Activated T-cell treated with anti-CD3 and anti-CD28 coated beads, Interleukin-2, amount 50 U/mL, for 4 hours (primary cell): Measurements from ENCODE around the gene KCNN4. TPM values are rescaled to one million over a fixed set of nuclear protein-coding genes. Genes with fewer than 3 reads are reported as not detected.
A peak's percentile ranks its signal among the peaks of the same experiment; 100 is the strongest.

ENCODE experiments used
- ATAC-seq, 2 donors: fragments of 200-7000 bp; cut with Tn5 transposase; one replicate each; pipeline ENCODE4 v1.10.0; 2021
- DNase-seq: peaks from one replicate; pipeline ENCODE4 v3.0.0-alpha.2; 2020
- H3K27me3 Mint-ChIP-seq: one replicate; pipeline ENCODE4 v1.8.0; 2021; ENCODE audit warnings: low read depth, mixed read lengths
- H3K36me3 Mint-ChIP-seq: one replicate; pipeline ENCODE4 v1.8.0; 2022; ENCODE audit warnings: mixed read lengths; ENCODE audit not compliant: insufficient read depth
- H3K4me1 Mint-ChIP-seq: one replicate; pipeline ENCODE4 v1.8.0; 2021; ENCODE audit warnings: low read depth, mixed read lengths
- H3K4me3 Mint-ChIP-seq: one replicate; pipeline ENCODE4 v1.8.0; 2021; ENCODE audit warnings: mild to moderate bottlenecking, moderate library complexity, mixed read lengths
- H3K9me3 Mint-ChIP-seq: one replicate; pipeline ENCODE4 v1.8.0; 2021; ENCODE audit warnings: mixed read lengths
- total RNA-seq, 3 donors: library from RNA; stranded (reverse); gene quantifications; one replicate each; pipeline ENCODE4 v1.2.1, GENCODE V29; 2021

The KCNN4 gene
- total RNA-seq, 3 donors from 2014 or later: 90.6 to 123 (median 94.7) TPM

DNA sequence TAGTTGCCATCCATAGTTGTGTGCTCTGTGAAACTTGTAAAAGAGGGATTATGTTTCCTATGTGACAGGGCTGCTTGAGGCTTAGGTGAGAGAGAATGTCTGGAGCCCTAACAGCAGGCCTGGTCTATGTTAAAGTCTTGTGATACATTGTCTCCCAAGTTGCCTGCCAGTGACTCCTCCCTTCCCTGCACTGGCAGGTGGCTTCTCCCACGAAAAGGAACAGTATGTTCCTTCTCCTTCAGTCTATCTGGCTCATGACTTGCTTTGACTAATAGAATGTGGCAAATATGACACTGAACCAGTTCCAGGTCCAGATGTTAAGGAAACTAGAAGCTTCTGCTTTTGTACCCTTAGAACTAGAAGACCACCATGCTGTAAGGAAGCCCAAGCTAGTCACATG is 5.9 kb upstream of the KCNN4 start:
- no peak overlapping the region for H3K4me3 Mint-ChIP-seq

DNA sequence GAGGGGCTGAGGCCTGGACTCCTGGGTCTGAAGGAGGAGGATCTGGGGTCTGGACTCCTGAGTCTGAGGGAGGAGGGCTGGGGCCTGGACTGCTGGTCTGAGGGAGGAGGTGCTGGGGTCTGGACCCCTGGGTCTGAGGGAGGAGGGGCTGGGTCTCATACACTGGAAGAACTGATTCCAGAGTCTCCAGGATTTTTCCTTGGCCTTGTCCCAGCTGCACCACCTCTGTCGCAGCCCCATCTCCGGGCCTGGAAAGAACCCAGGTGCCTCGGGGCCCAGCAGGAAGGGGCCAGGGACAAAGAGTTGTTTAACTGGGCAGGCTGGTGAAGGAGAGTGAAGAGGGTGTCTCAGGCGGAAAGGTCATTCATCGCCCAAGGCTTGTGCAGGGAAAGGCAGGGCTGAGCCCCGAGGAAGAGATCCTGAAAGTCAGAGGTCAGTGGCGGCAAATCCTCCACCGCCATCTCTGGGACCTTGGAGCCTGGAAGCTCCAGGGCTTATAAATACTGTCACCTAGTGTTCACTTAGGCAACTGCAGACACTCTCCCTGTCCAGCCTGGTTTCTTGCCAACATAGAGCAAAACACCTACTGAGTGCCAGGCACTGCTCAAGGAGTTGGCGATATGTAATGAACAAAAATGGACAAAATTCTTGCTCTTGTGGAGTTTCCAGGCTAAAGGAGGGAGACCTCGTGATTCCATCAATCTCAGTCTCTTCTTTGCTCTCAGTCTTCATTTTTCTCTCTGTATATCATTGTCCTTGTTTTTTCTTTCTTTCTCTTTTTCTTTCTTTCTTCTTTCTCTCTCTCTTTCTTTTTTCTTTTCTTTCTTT is 4.4 kb upstream of the KCNN4 start:
- ATAC-seq (peak in 1 of 2 donors; percentile 17), DNase-seq (peak; percentile 27)
- Mint-ChIP-seq H3K27me3 (no peaks in the 10 kb centered on the region), H3K4me1 (peaks cover 43% of the 10 kb centered on the region), H3K36me3 (no peaks in the 10 kb centered on the region), H3K4me3 (peak overlapping the region; percentile 72), H3K9me3 (no peaks in the 10 kb centered on the region)

More for the DNA sequence above, 5.9 kb upstream of the KCNN4 start:
- H3K27me3 Mint-ChIP-seq: peaks cover 3% of the 10 kb centered on the region
- no peak for DNase-seq
- H3K36me3 Mint-ChIP-seq: no peaks in the 10 kb centered on the region
- no peak for ATAC-seq
- H3K9me3 Mint-ChIP-seq: no peaks in the 10 kb centered on the region
- peaks cover 35% of the 10 kb centered on the region for H3K4me1 Mint-ChIP-seq

DNA sequence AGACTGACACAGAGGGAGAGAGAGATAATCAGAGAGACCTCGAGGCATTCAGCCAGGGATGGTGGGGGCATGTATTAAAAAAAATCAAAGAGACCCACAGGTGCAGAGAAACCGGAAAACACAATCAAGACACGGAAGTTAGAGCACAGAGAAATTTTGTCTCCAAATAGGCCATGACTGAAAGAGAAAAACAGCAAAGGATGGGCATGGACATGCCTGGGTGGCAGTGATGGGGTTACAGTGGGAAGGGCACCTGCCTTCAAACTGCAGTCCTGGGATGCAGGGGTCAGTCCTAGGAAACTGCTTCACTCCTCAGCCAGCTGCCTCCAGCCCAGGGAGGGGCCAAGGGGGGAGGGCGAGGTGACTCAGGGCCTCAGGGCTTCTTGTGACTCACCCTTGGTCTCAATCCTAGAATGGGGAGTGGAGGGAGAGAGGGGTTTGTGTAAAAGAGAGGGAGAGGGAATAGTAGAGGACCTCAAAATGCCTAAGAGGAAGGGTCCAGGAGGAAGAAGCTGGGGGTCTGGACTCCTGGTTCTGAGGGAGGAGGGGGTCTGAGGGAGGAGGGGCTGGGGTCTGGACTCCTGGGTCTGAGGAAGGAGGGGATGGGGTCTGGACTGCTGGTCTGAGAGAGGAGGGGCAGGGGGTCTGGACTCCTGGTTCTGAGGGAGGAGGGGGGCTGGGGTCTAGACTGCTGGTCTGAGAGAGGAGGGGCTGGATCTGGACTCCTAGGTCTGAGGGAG is 3.6 kb upstream of the KCNN4 start:
- DNase-seq (peak; percentile 58), ATAC-seq (peak; percentile 33 to 39)
- Mint-ChIP-seq H3K36me3 (no peaks in the 10 kb centered on the region), H3K4me3 (peak overlapping the region; percentile 72), H3K27me3 (no peaks in the 10 kb centered on the region), H3K9me3 (no peaks in the 10 kb centered on the region), H3K4me1 (peaks cover 48% of the 10 kb centered on the region)

DNA sequence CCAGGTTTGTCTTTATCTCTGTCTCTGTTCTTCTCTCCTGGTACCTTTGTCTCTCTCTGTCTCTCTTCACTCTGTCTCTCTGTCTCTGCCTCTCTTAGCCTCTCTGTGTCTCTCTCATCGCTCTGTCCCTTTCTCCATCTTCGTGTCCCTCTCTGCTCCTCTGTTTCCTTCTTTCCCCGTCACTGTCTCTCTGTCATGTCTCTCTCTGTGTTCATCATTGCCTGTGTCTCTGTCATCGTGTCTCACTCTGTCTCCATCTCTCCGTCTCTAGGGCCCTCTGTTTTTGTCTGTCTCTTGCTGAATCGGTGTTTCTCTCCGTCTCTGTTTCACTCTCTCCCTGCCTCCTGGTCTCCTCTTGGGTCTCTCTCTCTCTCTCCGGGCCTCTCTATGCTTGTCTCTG is 2.9 kb upstream of the KCNN4 start:
- peaks cover 54% of the 10 kb centered on the region for H3K4me1 Mint-ChIP-seq
- no peaks in the 10 kb centered on the region for H3K27me3 Mint-ChIP-seq
- no peaks in the 10 kb centered on the region for H3K9me3 Mint-ChIP-seq
- ATAC-seq: no peak
- peak overlapping the region; percentile 72 for H3K4me3 Mint-ChIP-seq
- no peaks in the 10 kb centered on the region for H3K36me3 Mint-ChIP-seq
- DNase-seq: no peak

DNA sequence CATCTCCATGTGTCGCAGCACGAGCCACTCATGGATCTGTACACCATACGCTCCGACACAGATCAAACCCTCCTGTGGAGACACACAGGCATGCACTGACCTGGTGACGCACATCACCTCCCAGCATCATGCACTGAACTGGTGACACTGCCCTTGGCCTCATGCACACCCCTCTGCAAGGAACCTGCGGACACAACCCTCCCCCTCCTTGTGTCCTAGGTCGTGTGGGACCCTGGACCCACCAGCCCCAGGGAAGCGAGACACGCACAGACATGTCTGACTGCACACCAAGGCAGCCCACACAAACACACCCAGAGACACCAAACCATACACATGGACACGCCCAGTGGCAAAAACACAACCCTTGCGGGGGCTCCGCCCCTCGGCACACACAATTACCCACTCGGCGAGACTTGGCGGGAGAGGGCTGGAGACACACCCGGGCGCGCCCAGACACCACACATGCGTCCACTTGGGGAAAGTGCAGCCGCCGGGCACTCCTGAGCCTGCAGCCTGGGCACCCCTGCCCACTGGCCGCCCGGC is 2.0 kb upstream of the KCNN4 start:
- no peaks in the 10 kb centered on the region for H3K27me3 Mint-ChIP-seq
- DNase-seq (no peak), ATAC-seq (no peak)
- no peaks in the 10 kb centered on the region for H3K9me3 Mint-ChIP-seq
- H3K4me1 Mint-ChIP-seq: peaks cover 63% of the 10 kb centered on the region
- no peaks in the 10 kb centered on the region for H3K36me3 Mint-ChIP-seq
- H3K4me3 Mint-ChIP-seq: peak overlapping the region; percentile 91

DNA sequence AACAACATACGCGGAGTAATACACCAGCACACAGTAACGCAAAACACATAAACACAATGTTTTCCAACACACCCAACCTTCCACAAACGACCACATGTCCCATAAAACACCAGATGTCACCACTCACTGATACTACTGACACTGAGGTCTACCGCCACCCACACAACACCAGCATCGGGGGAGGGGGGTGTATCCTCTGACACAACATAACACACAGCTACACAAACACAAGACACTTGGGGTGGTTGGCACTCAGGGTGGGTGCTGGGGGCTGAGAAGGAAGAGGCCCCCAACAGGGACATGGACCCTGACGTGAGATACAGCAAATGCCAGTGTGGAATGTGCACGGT is 1.5 kb upstream of the KCNN4 start:
- H3K4me1 Mint-ChIP-seq: peaks cover 68% of the 10 kb centered on the region
- peak overlapping the region; percentile 91 for H3K4me3 Mint-ChIP-seq
- no peak for DNase-seq

DNA sequence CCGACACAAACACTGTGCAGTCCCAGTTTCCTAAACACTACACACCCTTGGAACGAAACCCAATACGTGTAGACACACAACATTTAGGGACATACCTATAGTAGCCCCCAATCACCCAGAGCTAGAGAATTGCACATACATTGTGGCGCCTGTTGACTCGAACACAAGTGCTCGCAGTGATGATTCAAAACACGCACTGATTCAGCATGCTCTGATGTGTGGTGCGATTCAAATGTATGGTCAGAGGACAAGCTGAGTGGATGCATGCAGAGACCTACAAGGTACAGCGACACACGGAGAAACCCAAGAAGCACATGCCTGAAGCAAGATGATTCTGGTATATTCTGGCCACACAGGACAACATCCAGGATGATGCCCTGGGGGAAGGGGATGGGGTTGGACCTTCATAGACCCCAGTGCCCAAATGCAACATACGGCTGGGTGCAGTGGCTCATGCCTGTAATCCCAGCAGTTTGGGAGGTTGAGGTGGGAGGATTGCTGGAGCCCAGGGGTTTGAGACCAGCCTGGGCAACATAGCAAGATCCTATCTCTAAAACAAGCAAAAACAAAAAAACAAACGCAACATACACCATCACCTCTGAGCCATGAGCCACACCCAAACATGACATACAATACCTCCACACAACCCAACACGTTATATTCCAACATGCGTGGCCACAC is 997 bp upstream of the KCNN4 start:
- Mint-ChIP-seq H3K27me3 (no peaks in the 10 kb centered on the region), H3K36me3 (peaks cover 1% of the 10 kb centered on the region), H3K4me3 (peak overlapping the region; percentile 91), H3K4me1 (peaks cover 73% of the 10 kb centered on the region), H3K9me3 (no peaks in the 10 kb centered on the region)
- DNase-seq (no peak), ATAC-seq (peak; percentile 18 to 28)

More for the DNA sequence above, 1.5 kb upstream of the KCNN4 start:
- no peaks in the 10 kb centered on the region for H3K9me3 Mint-ChIP-seq
- no peaks in the 10 kb centered on the region for H3K36me3 Mint-ChIP-seq
- ATAC-seq: no peak
- no peaks in the 10 kb centered on the region for H3K27me3 Mint-ChIP-seq

DNA sequence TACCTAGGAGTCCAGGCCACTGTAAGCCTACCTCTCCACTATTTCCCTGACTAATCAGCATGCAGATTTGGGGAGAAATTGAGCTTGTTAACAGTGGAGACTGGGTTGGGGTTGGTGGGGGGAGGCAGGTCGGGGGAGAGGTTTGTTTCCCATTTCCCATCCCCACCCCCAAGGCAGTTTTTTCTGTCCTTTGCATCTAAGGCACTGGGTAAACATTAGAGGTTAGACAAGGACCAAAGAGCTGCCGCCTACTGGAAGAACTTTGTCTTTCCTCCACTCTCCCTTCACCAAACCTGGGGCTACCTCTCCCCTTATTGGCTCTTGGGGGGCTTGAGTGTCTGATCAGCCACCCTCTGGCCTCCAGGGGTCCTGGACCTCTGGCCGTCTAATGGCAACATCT is 953 bp downstream of the KCNN4 start:
- no peak for DNase-seq
- H3K27me3 Mint-ChIP-seq: no peaks in the 10 kb centered on the region
- peak overlapping the region; percentile 91 for H3K4me3 Mint-ChIP-seq
- H3K9me3 Mint-ChIP-seq: no peaks in the 10 kb centered on the region
- peaks cover 83% of the 10 kb centered on the region for H3K4me1 Mint-ChIP-seq
- ATAC-seq: no peak
- peaks cover 7% of the 10 kb centered on the region for H3K36me3 Mint-ChIP-seq

DNA sequence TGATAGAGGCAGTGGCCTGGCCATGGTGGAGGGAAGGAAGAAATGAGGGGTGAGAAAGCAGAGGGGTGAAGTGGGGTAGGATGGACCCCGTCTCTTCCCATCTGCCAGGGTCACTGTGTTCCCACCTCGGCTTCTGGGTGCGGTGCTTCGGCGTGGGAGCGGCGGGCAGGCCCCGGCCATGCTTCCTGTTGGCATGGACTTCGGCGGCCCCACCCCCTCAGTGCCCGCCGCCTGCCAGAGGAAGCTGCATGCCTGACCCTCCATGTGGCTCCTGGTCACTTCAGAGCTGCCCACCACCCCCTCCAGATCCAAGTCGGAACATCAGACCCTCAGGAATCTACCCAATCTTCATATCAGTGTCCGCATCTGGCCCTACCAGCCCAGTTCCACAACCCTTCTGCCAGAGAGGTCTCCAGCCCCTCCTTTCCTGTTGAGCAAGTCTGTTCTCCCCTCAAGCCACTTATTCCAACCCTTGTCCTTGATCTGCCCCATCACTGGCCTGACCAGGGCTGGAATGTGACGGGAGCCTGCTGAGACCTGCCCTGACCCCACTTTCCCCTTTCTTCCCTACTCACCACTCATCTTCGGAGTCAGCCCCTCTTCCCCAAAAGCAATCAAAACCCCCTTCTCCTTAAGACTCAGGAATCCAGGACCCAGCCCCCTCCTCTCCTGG is 1.5 kb downstream of the KCNN4 start:
- Mint-ChIP-seq H3K4me1 (peaks cover 77% of the 10 kb centered on the region), H3K27me3 (no peaks in the 10 kb centered on the region), H3K36me3 (peaks cover 8% of the 10 kb centered on the region), H3K4me3 (peak overlapping the region; percentile 91), H3K9me3 (no peaks in the 10 kb centered on the region)
- ATAC-seq (no peak), DNase-seq (no peak)

DNA sequence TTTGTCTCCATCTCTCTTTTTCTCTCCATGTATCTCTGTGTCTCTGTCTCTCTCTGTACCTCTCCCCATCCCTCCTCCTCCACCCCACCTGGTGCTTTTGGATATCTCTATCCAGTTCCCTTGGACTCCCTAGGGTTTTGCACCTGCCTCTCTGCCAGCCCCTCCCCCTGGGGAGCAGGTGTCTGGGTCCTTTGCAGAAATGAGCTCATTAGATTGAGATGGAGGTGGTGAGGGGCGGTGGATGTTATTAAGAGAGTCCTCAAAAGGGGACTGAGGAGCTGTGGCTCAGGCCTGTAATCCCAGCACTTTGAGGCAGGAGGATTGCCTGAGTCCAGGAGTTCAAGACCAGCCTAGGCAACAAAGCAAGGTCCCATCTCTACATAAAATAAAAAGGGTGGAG is 2.1 kb downstream of the KCNN4 start:
- peaks cover 8% of the 10 kb centered on the region for H3K36me3 Mint-ChIP-seq

DNA sequence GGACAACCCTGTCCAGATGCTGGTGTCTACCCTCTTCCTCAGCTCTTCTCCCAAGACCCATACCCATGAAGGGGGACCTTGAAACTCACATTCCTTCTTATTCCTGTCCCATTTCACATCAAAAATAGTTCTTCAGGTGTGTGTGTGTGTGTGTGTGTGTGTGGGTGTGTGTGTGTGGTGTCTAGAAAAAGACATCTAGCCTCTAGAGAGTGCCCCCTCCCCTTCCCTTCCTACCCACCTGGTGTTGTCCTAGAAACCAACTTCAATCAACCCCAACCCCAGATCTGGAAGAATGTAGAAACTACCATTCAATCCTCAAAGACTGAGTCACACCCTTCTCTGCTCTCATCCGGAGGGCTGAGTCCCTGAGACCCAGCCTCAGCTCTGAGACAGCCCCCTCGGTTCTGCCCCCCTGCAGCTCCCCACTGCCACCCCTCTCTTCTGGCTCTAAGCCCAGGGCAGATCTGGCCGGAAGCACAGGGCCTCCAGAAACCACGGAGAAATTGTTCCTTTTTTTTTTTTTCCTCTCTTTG is 3.5 kb downstream of the KCNN4 start:
- H3K4me3 Mint-ChIP-seq: peak overlapping the region; percentile 91
- no peaks in the 10 kb centered on the region for H3K9me3 Mint-ChIP-seq
- H3K36me3 Mint-ChIP-seq: peaks cover 14% of the 10 kb centered on the region
- DNase-seq (no peak), ATAC-seq (peak in 1 of 2 donors; percentile 10)
- H3K4me1 Mint-ChIP-seq: peaks cover 58% of the 10 kb centered on the region
- no peaks in the 10 kb centered on the region for H3K27me3 Mint-ChIP-seq

More for the DNA sequence above, 2.1 kb downstream of the KCNN4 start:
- H3K4me1 Mint-ChIP-seq: peaks cover 71% of the 10 kb centered on the region
- no peak for ATAC-seq
- no peaks in the 10 kb centered on the region for H3K27me3 Mint-ChIP-seq
- DNase-seq: no peak
- H3K4me3 Mint-ChIP-seq: peak overlapping the region; percentile 91
- no peaks in the 10 kb centered on the region for H3K9me3 Mint-ChIP-seq

DNA sequence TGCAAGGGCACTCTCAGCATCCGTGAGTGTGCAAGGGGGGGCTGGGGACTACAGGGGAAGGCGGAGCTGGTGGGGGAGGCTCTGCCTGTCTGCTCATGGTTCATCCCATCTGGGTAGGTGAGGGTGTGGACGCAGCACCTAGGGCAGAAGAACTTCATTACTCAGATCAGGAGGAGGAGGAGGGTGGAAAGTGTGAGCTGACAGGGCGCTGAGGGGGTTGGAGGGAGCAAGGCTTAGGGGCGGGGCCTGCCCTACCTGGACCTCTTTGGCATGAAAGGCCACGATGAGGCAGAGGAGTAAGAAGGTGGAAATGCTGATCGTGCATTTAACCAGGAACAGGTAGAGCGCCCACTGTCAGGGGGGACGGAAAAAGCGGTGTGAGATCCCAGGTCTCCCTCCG is 4.5 kb downstream of the KCNN4 start:
- peak; percentile 27 to 42 for ATAC-seq
- peak; percentile 68 for DNase-seq
- H3K36me3 Mint-ChIP-seq: peaks cover 14% of the 10 kb centered on the region
- peak overlapping the region; percentile 91 for H3K4me3 Mint-ChIP-seq
- no peaks in the 10 kb centered on the region for H3K27me3 Mint-ChIP-seq
- peaks cover 49% of the 10 kb centered on the region for H3K4me1 Mint-ChIP-seq
- H3K9me3 Mint-ChIP-seq: no peaks in the 10 kb centered on the region

DNA sequence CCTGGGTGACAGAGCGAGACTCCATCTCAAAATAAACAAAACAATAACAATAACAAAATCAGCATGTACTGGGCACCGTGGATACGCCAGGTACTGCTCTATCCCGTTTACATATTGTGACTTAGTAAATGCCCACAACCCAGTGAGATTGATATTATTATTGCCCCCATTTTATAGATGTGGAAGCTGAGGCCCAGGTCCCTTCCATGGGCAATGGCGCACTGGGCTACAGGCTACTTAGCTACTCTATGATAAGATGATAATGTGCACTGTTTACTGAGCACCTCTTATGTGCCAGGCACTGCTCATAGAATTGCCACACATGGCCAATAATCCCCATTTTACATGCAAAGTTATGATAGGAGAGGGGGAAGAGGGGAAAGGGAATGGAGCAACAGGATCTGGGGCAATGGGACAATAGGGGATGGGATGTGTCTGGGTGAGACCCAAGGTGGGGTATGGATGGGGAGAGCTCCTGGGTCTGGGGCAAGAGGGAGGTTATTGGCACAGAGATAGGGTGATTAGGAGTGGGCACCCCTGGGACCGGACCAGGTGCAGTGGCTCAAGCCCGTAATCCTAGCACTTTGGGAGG is 5.4 kb downstream of the KCNN4 start:
- DNase-seq (no peak), ATAC-seq (no peak)
- peaks cover 14% of the 10 kb centered on the region for H3K36me3 Mint-ChIP-seq
- H3K27me3 Mint-ChIP-seq: no peaks in the 10 kb centered on the region
- H3K9me3 Mint-ChIP-seq: no peaks in the 10 kb centered on the region
- peak overlapping the region; percentile 13 for H3K4me3 Mint-ChIP-seq
- peaks cover 45% of the 10 kb centered on the region for H3K4me1 Mint-ChIP-seq
